Liver (tissue), 9 donors: ENCODE results near the gene PC. TPM values are rescaled to one million over a fixed set of nuclear protein-coding genes. Genes with fewer than 3 reads are reported as not detected.

Source experiments
- DNase-seq: peaks from one replicate; pipeline ENCODE4 v3.0.0-alpha.2; 2017; ENCODE audit warnings: low spot score
- H3K27ac ChIP-seq, 2 donors: one replicate each; pipeline ENCODE4 v1.7.0; 2013; ENCODE audit warnings: inconsistent platforms in 2 of 2, low read length in 2 of 2, control low read depth in 1 of 2, low read depth in 1 of 2, mild to moderate bottlenecking in 1 of 2
- H3K27me3 ChIP-seq, 4 donors: one replicate each; pipeline versions ENCODE4 v1.6.1 to v1.7.0; 2013; ENCODE audit warnings: low read length in 3 of 4, inconsistent platforms in 1 of 4, mild to moderate bottlenecking in 1 of 4, moderate library complexity in 1 of 4; ENCODE audit not compliant: control insufficient read depth in 4 of 4, insufficient read depth in 4 of 4
- H3K36me3 ChIP-seq, 4 donors: one replicate each; pipeline versions ENCODE4 v1.6.1 to v1.7.0; 2013; ENCODE audit warnings: low read length in 3 of 4, mild to moderate bottlenecking in 3 of 4, low read depth in 1 of 4, moderate library complexity in 1 of 4; ENCODE audit not compliant: control insufficient read depth in 4 of 4, insufficient read depth in 3 of 4
- H3K4me1 ChIP-seq, 4 donors: one replicate each; pipeline versions ENCODE4 v1.6.1 to v1.7.0; 2013; ENCODE audit warnings: low read length in 3 of 4, mild to moderate bottlenecking in 3 of 4, moderate library complexity in 1 of 4; ENCODE audit not compliant: control insufficient read depth in 4 of 4, insufficient read depth in 4 of 4
- H3K4me3 ChIP-seq, 3 donors: one replicate each; pipeline versions ENCODE4 v1.6.1 to v1.7.0; 2013; ENCODE audit warnings: low read length in 3 of 3, control low read depth in 1 of 3, low read depth in 1 of 3, mild to moderate bottlenecking in 1 of 3
- H3K9ac ChIP-seq, 2 donors: one replicate each; pipeline ENCODE4 v1.7.0; 2013; ENCODE audit warnings: low read length in 2 of 2, mild to moderate bottlenecking in 2 of 2, moderate library complexity in 2 of 2, control low read depth in 1 of 2, low read depth in 1 of 2
- H3K9me3 ChIP-seq, 4 donors: one replicate each; pipeline versions ENCODE4 v1.6.1 to v1.7.0; 2013; ENCODE audit warnings: low read length in 3 of 4; ENCODE audit not compliant: control insufficient read depth in 4 of 4
- EGR1 ChIP-seq, 2 donors: IDR thresholded peaks; 2 replicates each; pipeline ENCODE4 v1.6.1; 2016 to 2018; ENCODE audit warnings: antibody characterized with exemption in 2 of 2, low read depth in 2 of 2
- FOXA1 ChIP-seq: IDR thresholded peaks from 2 replicates; pipeline ENCODE4 v1.6.1; 2016; ENCODE audit warnings: antibody characterized with exemption
- FOXA2 ChIP-seq: IDR thresholded peaks from 2 replicates; pipeline ENCODE4 v1.6.1; 2016; ENCODE audit warnings: antibody characterized with exemption
- GABPA ChIP-seq, 2 donors: IDR thresholded peaks in 1 of 2; conservative IDR thresholded peaks in 1 of 2; 2 replicates each; pipeline ENCODE4 v1.6.1; 2016; ENCODE audit warnings: antibody characterized with exemption in 2 of 2, mild to moderate bottlenecking in 1 of 2, moderate library complexity in 1 of 2
- HNF4A ChIP-seq, 2 donors: conservative IDR thresholded peaks; 2 replicates each; pipeline ENCODE4 v1.6.1; 2016; ENCODE audit warnings: antibody characterized with exemption in 2 of 2, mild to moderate bottlenecking in 2 of 2
- HNF4G ChIP-seq: IDR thresholded peaks from 2 replicates; pipeline ENCODE4 v1.6.1; 2016; ENCODE audit warnings: antibody characterized with exemption
- JUND ChIP-seq, 2 donors: IDR thresholded peaks; 2 replicates each; pipeline ENCODE4 v1.6.1; 2016; ENCODE audit warnings: antibody characterized with exemption in 2 of 2
- MAX ChIP-seq: IDR thresholded peaks from 2 replicates; pipeline ENCODE4 v1.6.1; 2016; ENCODE audit warnings: antibody characterized with exemption
- NR2F2 ChIP-seq: IDR thresholded peaks from 2 replicates; pipeline ENCODE4 v1.6.1; 2016; ENCODE audit warnings: antibody characterized with exemption
- RAD21 ChIP-seq, 2 donors: IDR thresholded peaks; 2 replicates each; pipeline ENCODE4 v1.6.1; 2016; ENCODE audit warnings: antibody characterized with exemption in 2 of 2, mild to moderate bottlenecking in 2 of 2
- REST ChIP-seq: IDR thresholded peaks from 2 replicates; pipeline ENCODE4 v1.6.1; 2016; ENCODE audit warnings: antibody characterized with exemption, mild to moderate bottlenecking
- RXRA ChIP-seq, 2 donors: IDR thresholded peaks; 2 replicates each; pipeline ENCODE4 v1.6.1; 2017 to 2018; ENCODE audit warnings: antibody characterized with exemption in 2 of 2, mild to moderate bottlenecking in 1 of 2
- SP1 ChIP-seq: IDR thresholded peaks from 2 replicates; pipeline ENCODE4 v1.6.1; 2018; ENCODE audit warnings: antibody characterized with exemption, mild to moderate bottlenecking
- TAF1 ChIP-seq: conservative IDR thresholded peaks from 2 replicates; pipeline ENCODE4 v1.6.1; 2016; ENCODE audit warnings: antibody characterized with exemption, mild to moderate bottlenecking
- YY1 ChIP-seq: IDR thresholded peaks from 2 replicates; pipeline ENCODE4 v1.6.1; 2016; ENCODE audit warnings: antibody characterized with exemption, mild to moderate bottlenecking
- ZBTB33 ChIP-seq: IDR thresholded peaks from 2 replicates; pipeline ENCODE4 v1.6.1; 2016; ENCODE audit warnings: antibody characterized with exemption
- WGBS: extraction: QIAGEN DNeasy Blood & Tissue Kit; methylation state at CpG from one replicate; pipeline ENCODE4 v1.1.7; 2013; 5-methylcytosine and 5-hydroxymethylcytosine counted together
- polyA plus RNA-seq, 2 donors: library from polyadenylated mRNA; stranded (reverse) in 1 of 2; unstranded in 1 of 2; fragments of 200-250 nt in 1 of 2; fragments of >200 nt in 1 of 2; fragmentation: Nextera tagmentation in 1 of 2; extraction: Ambion mirVana in 1 of 2; gene quantifications; one replicate each; pipeline versions ENCODE4 v1.2.1 to v1.2.3, GENCODE V29; 2013 to 2015
- total RNA-seq, 2 donors: library from RNA; depleted of rRNA; stranded (reverse); fragments of >200 nt; gene quantifications; one replicate each; pipeline ENCODE4 v1.2.3, GENCODE V29; 2014
- TF ChIP-seq, protein P1 (sequence below): IDR thresholded peaks from 2 replicates; pipeline ENCODE4 v1.6.1; 2016; ENCODE audit warnings: antibody characterized with exemption
- TF ChIP-seq, protein P2 (sequence below): fragments of 150-350 bp; IDR thresholded peaks from 2 replicates; pipeline ENCODE4 v1.5.1; 2017; ENCODE audit warnings: improper control_type of control experiment, low read depth, low read length; ENCODE audit not compliant: missing input control
- donor health status: healthy.
- donor health status: healthy.
- donor health status: healthy.
- donor health status: healthy.
- donor health status: healthy.

The PC gene
- total and polyA plus RNA-seq, 4 donors, result 144 to 583 (median 296) TPM

DNA sequence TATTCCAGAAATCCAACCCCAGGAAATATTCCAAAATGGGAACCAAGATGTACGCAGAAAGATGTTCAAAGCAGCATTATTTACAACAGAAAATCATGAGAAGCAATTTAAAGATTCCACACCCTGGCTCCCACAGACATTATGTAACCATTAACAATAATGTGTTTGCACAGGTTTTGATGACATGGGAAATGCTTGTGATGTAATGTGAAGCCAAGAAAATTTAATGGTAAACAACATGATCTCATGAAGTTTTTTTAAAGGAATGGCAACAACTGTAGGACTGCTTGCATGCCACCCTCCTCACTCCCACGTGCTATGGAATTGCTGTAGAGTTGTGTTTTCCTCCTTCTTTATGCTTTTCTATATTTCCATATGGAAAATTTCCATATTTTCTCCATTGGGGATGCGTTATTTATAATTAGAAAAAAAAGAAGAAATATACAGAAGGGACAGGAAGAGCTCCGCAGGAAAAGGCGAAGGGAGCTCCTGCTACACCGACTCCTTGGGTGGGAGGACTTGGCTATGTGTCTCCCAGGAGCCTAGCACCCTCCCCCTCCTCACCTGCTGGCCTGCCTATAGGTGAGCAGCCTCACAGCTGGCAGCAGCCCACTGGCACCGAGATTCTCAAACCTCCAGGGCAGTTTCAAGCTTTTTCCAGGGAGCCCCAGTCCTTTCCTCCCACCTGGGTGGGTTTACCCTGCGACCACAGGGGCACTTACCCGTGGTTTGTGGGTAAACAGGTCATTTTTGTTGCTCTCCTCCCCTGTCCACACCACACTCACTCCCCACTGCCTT lies 80.4 kb downstream of the PC start:
- WGBS, result 82% methylated on average over 9 of the region's 9 CpGs
- Histone ChIP-seq H3K4me3 (no peak overlapping the region), H3K27me3 (no peaks in the 10 kb centered on the region), H3K27ac (peak overlapping the region; percentile 11 to 31), H3K9ac (no peak overlapping the region), H3K9me3 (no peaks in the 10 kb centered on the region), H3K36me3 (peaks cover 0 to 2% (median 0%) of the 10 kb centered on the region in 4 donors), H3K4me1 (peaks cover 24 to 54% (median 39%) of the 10 kb centered on the region in 4 donors)
- TF ChIP-seq FOXA2, result no peak
- no peak for TF ChIP-seq TAF1
- TF ChIP-seq RXRA (IDR thresholded peaks at IDR 0.05), result no peak
- TF ChIP-seq, protein P1, sequence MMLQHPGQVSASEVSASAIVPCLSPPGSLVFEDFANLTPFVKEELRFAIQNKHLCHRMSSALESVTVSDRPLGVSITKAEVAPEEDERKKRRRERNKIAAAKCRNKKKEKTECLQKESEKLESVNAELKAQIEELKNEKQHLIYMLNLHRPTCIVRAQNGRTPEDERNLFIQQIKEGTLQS, result no peak
- DNase-seq, result no peak

DNA sequence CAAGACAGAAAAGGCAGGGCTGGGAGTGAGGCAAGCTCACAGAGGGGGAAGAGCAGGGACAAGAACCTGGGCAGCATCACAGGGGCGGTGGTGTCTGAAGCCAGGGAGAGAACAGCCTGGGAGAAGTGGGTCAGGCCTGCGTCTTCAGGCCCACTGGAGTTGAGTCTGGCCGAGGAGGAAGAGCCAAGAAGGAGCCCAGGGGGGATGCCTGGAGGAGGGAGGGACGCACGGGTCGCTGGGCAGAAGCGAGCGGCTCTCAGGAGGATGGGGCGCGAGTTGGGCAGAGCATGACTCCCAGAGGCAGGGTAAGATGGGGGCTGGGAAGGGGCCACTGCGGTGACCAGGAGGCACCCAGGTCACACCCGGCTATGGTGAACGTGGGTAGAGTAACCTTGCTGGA lies 82.8 kb downstream of the PC start:
- no peak for DNase-seq
- TF ChIP-seq JUND (IDR thresholded peaks at IDR 0.05), result no peak
- TF ChIP-seq GABPA (IDR thresholded peaks at IDR 0.05 in 1 of 2, conservative IDR thresholded peaks at IDR 0.05 in 1 of 2), result no peak
- no peak for TF ChIP-seq MAX
- no peak for TF ChIP-seq TAF1
- TF ChIP-seq, protein P2, sequence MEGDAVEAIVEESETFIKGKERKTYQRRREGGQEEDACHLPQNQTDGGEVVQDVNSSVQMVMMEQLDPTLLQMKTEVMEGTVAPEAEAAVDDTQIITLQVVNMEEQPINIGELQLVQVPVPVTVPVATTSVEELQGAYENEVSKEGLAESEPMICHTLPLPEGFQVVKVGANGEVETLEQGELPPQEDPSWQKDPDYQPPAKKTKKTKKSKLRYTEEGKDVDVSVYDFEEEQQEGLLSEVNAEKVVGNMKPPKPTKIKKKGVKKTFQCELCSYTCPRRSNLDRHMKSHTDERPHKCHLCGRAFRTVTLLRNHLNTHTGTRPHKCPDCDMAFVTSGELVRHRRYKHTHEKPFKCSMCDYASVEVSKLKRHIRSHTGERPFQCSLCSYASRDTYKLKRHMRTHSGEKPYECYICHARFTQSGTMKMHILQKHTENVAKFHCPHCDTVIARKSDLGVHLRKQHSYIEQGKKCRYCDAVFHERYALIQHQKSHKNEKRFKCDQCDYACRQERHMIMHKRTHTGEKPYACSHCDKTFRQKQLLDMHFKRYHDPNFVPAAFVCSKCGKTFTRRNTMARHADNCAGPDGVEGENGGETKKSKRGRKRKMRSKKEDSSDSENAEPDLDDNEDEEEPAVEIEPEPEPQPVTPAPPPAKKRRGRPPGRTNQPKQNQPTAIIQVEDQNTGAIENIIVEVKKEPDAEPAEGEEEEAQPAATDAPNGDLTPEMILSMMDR, result no peak
- TF ChIP-seq FOXA1, result no peak
- TF ChIP-seq REST, result no peak
- TF ChIP-seq, protein P1, result no peak
- TF ChIP-seq RXRA (IDR thresholded peaks at IDR 0.05), result no peak
- TF ChIP-seq YY1, result no peak
- TF ChIP-seq FOXA2, result no peak
- TF ChIP-seq EGR1 (IDR thresholded peaks at IDR 0.05; ENCODE audit: low read depth in 2 of 2), result no peak
- TF ChIP-seq HNF4G, result no peak
- TF ChIP-seq NR2F2, result no peak
- TF ChIP-seq ZBTB33, result no peak
- no peak for TF ChIP-seq SP1
- TF ChIP-seq RAD21 (IDR thresholded peaks at IDR 0.05), result no peak
- TF ChIP-seq HNF4A (conservative IDR thresholded peaks at IDR 0.05), result no peak

More for the DNA sequence above, 82.8 kb downstream of the PC start:
- H3K4me1 ChIP-seq, result peaks cover 14 to 39% (median 37%) of the 10 kb centered on the region in 4 donors
- H3K4me3 ChIP-seq, result no peak overlapping the region
- no peak overlapping the region for H3K27ac ChIP-seq
- 86% methylated on average over 13 of the region's 13 CpGs for WGBS
- H3K36me3 ChIP-seq, result peaks cover 7 to 14% (median 11%) of the 10 kb centered on the region in 4 donors
- no peak overlapping the region for H3K9ac ChIP-seq
- H3K9me3 ChIP-seq, result no peaks in the 10 kb centered on the region
- H3K27me3 ChIP-seq, result no peaks in the 10 kb centered on the region
